KMS-11 (cell line): ENCODE results near the gene SLC29A3.

ENCODE experiments used
- H2AFZ ChIP-seq: fragments of 200-600 bp; sonication (generic); 2 replicates; pipeline ENCODE4 v1.6.1; 2016; ENCODE audit warnings: antibody characterized with exemption, mixed run types, low read depth
- H3K27ac ChIP-seq: fragments of 200-600 bp; sonication (generic); 2 replicates; pipeline ENCODE4 v1.6.1; 2016; ENCODE audit warnings: mild to moderate bottlenecking, mixed run types
- H3K27me3 ChIP-seq: fragments of 200-600 bp; sonication (generic); 2 replicates; pipeline ENCODE4 v1.6.1; 2017; ENCODE audit warnings: mild to moderate bottlenecking, low read depth, mixed run types, moderate library complexity; ENCODE audit not compliant: insufficient read depth
- H3K36me3 ChIP-seq: fragments of 200-600 bp; sonication (generic); 2 replicates; pipeline ENCODE4 v1.6.1; 2017; ENCODE audit warnings: mild to moderate bottlenecking, mixed run types; ENCODE audit not compliant: insufficient read depth
- H3K4me1 ChIP-seq: fragments of 200-600 bp; sonication (generic); 2 replicates; pipeline ENCODE4 v1.6.1; 2016; ENCODE audit warnings: mild to moderate bottlenecking, low read depth, mixed run types; ENCODE audit not compliant: poor library complexity, severe bottlenecking
- H3K4me2 ChIP-seq: fragments of 200-600 bp; sonication (generic); 2 replicates; pipeline ENCODE4 v1.7.0; 2016; ENCODE audit warnings: mild to moderate bottlenecking, mixed run types
- H3K4me3 ChIP-seq: fragments of 200-600 bp; sonication (generic); IDR thresholded peaks from 2 replicates; pipeline ENCODE4 v1.6.1; 2017; ENCODE audit warnings: low read depth, low read length, mixed read lengths; ENCODE audit not compliant: insufficient read depth
- H3K79me2 ChIP-seq: fragments of 200-600 bp; sonication (generic); 2 replicates; pipeline ENCODE4 v1.6.1; 2016; ENCODE audit warnings: low read depth, mixed run types; ENCODE audit not compliant: insufficient read depth
- H3K9ac ChIP-seq: fragments of 200-600 bp; sonication (generic); 2 replicates; pipeline ENCODE4 v1.6.1; 2016; ENCODE audit warnings: mild to moderate bottlenecking, mixed run types
- H4K20me1 ChIP-seq: fragments of 200-600 bp; sonication (generic); 2 replicates; pipeline ENCODE4 v1.6.1; 2016; ENCODE audit warnings: mild to moderate bottlenecking, mixed run types; ENCODE audit not compliant: insufficient read depth
- CTCF ChIP-seq: fragments of 200-600 bp; sonication (generic); conservative IDR thresholded peaks from 2 replicates; pipeline ENCODE4 v1.6.1; 2017; ENCODE audit warnings: low read depth, mild to moderate bottlenecking, antibody characterized with exemption, low read length, moderate library complexity, mixed read lengths

SLC29A3 gene

GRCh38 chr10:71388583-71389310 lies 69.7 kb downstream of the SLC29A3 start:
- Histone ChIP-seq H3K4me2 (no peak overlapping the region), H3K9ac (no peak overlapping the region), H3K79me2 (no peaks in the 10 kb centered on the region), H3K27ac (no peak overlapping the region), H3K36me3 (no peaks in the 10 kb centered on the region), H3K4me3 (no peak overlapping the region), H4K20me1 (no peaks in the 10 kb centered on the region), H3K4me1 (no peaks in the 10 kb centered on the region), H3K27me3 (peaks cover 31% of the 10 kb centered on the region; the same call in 1 of the 2 replicates), H2AFZ (no peak overlapping the region)
- no peak for TF ChIP-seq CTCF

GRCh38 chr10:71389768-71390460 lies 70.9 kb downstream of the SLC29A3 start:
- Histone ChIP-seq H3K4me3 (no peak overlapping the region), H3K4me2 (no peak overlapping the region), H3K27me3 (peaks cover 39% of the 10 kb centered on the region; the same call in 1 of the 2 replicates), H3K4me1 (no peaks in the 10 kb centered on the region), H4K20me1 (no peaks in the 10 kb centered on the region), H3K9ac (no peak overlapping the region), H3K79me2 (no peaks in the 10 kb centered on the region), H3K27ac (no peak overlapping the region), H2AFZ (no peak overlapping the region), H3K36me3 (no peaks in the 10 kb centered on the region)
- no peak for TF ChIP-seq CTCF

GRCh38 chr10:71390461-71390835 lies 71.4 kb downstream of the SLC29A3 start:
- Histone ChIP-seq H3K4me2 (no peak overlapping the region), H3K27me3 (peaks cover 39% of the 10 kb centered on the region; the same call in 1 of the 2 replicates), H3K27ac (no peak overlapping the region), H3K79me2 (no peaks in the 10 kb centered on the region), H2AFZ (no peak overlapping the region), H3K9ac (no peak overlapping the region), H3K36me3 (no peaks in the 10 kb centered on the region), H3K4me1 (no peaks in the 10 kb centered on the region), H4K20me1 (no peaks in the 10 kb centered on the region), H3K4me3 (no peak overlapping the region)
- TF ChIP-seq CTCF: no peak

DNA sequence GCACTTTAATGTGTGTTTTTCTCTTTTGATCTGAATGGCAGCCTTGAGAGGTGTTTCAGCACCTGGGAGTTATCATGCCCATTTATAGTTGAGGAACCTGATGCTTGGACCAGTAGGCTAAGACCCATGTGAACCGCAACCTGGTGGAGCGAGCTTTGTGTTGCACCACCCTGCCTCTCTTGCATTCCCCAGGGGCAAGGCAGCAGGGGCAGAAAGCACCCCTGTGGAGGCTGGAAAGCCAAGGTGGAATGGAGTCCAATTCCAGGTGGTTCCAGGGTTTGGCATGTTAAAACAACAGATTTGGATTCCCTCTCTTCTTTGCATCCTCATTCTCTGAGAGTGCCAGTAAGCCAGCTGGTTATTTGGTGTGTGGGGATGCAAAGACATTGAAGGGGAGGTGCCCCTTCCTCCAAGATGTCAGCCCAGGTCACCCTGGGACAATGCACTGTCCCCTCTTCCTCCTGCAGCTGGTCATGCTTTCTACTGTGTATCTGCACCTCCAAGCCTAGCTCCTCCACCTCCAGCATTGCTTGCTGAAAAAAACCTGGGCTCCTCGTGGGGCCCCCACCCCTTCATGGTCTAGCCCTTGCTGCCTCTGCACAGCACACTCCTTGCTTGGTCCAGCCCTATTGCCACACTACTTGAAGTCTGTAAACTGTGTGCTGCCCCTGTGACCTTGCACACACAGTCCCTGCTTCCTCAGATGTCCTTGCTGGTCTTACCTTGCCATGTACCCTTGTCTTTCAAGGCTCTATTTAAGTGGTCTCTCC lies 72.0 kb downstream of the SLC29A3 start:
- no peak overlapping the region for H3K9ac ChIP-seq
- H3K36me3 ChIP-seq: no peaks in the 10 kb centered on the region
- no peaks in the 10 kb centered on the region for H3K79me2 ChIP-seq
- H3K27me3 ChIP-seq: peaks cover 45% of the 10 kb centered on the region; the same call in 1 of the 2 replicates
- no peak overlapping the region for H3K27ac ChIP-seq
- no peaks in the 10 kb centered on the region for H3K4me1 ChIP-seq
- TF ChIP-seq CTCF: no peak
- no peak overlapping the region for H3K4me3 ChIP-seq
- H2AFZ ChIP-seq: no peak overlapping the region
- no peak overlapping the region for H3K4me2 ChIP-seq
- H4K20me1 ChIP-seq: no peaks in the 10 kb centered on the region
